GM18868 (cell line): ENCODE data around the gene PICK1.
"Not testable (repeated sequence)": the region's sequence is repeated elsewhere in the genome, so short reads cannot be mapped to it uniquely, and the experiment has no call there.

Source experiments
- ATAC-seq: cut with Tn5 transposase; IDR thresholded peaks from one replicate; pipeline ENCODE4 v1.9.1; 2021; ENCODE audit warnings: mild to moderate bottlenecking, moderate library complexity; ENCODE audit not compliant: unreplicated experiment

Gene PICK1

DNA sequence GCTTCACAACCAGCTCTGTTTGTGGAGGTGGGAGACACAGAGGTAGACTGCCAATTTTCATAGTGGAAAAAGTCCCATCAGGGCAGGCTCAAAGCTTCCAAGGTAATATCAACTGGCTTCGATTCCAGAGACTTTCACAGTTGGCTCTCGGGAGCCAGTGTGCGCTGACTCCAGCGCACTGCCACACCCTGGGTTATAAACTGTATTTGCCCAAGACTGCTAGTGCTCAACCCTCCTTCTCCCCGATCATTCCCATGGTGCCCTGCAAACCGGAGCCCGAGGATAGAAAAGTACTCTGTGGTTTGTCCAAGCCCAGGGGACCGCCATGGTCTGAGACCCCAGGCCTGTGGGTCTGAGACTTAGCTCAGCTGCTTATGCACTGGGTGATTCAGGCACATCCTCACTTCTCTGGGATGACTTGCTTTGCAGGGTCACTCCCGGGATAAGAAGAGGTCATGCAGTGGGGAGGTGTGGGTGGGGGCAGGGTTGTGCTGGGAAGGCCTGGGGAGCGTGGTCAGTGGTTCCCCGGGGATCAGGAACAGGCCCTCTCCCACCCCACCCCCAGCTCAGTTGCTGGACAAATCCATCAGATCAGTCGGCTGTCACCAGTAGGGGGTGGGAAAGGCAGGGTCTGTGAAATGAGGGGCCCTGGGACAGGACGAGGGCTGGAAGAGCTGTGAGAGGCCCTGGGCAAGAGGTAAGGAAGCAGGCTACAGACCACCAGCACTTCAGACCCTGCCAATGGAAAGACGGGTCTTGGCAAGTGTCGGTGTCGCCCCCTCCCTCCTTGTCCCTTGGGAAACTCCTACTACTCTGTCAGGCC lies 26.7 kb upstream of the PICK1 start:
- ATAC-seq: no peak

DNA sequence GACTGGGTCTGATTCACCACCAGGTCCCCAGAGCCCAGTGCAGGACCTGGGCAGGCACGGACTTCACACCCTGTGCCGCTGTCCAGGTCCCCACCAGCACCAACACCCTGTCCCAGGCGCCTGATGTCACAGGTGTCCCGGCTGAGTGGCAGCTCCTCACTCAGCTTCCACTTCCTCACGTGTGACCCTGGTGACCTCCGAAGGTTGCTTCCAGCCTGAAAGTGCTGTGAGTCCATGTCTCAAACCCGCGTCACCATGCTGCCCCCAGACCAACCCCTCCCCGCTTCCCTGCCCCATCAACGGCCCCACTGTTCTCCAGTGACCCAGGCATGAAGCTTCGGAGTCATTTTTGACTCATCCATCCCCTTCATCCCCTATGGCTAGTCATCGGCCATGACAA lies 25.7 kb upstream of the PICK1 start:
- no peak for ATAC-seq

GRCh38 chr22:38032681-38033521 lies 24.3 kb upstream of the PICK1 start:
- ATAC-seq: no peak

- ATAC-seq: no peak
These were observed 23.5 kb upstream of the PICK1 start for GRCh38 chr22:38033522-38034277.

DNA sequence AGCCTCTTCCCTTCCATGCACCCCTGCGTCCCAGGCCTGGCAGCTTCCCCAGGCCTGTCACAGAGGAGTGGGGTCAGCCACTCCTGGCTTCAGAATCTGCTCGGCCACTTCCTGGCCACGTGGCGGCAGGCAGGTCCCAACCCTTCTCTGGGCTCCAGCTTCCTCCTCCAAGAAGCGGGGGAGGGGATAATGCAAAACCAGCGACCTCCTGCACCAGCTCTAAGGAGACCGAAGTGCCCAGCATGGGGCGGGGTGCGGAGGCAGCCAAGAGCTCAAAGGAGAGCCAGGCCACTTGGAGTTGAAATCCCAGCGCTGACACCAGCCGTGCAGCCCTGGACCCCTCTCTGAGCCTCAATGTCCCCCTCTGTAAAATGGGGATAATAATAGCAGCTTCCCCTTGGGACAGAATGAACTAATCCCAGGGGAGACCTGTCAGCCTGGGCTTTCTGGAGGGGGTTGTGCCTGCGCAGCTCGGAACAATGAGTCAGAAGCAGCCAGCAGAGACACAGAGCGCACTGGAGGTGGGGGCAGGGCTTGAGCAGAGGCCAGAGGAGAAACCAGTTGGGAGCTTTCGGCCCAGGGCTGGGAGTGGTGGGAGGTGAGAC lies 22.8 kb upstream of the PICK1 start:
- ATAC-seq: no peak

GRCh38 chr22:38034884-38035529 lies 22.2 kb upstream of the PICK1 start:
- ATAC-seq: no peak

GRCh38 chr22:38035530-38035885 lies 21.7 kb upstream of the PICK1 start:
- no peak for ATAC-seq

GRCh38 chr22:38036392-38037062 lies 20.7 kb upstream of the PICK1 start:
- ATAC-seq: no peak

- not testable (repeated sequence) for ATAC-seq
These were observed 19.6 kb upstream of the PICK1 start for GRCh38 chr22:38037367-38038150.

DNA sequence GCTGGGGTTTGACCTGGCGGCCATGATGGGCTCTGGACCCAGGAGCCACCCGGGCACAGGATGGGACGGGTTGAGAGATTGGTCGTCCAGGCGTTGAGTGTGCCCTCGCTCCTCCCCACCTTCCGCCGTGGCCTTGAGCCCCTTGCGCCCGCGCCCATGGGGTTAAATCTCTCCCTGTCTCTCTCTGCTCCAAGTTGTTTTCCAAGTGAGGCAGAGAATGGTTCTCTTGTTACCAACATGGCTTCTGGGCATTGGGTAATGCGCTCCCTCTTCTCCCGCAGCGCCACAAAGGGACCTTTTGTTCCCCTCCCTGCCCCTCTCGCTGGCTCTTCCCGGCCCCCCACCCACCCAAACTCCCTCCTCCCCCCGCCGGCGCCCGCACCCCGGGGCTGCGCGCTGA lies 18.8 kb upstream of the PICK1 start:
- ATAC-seq: no peak

DNA sequence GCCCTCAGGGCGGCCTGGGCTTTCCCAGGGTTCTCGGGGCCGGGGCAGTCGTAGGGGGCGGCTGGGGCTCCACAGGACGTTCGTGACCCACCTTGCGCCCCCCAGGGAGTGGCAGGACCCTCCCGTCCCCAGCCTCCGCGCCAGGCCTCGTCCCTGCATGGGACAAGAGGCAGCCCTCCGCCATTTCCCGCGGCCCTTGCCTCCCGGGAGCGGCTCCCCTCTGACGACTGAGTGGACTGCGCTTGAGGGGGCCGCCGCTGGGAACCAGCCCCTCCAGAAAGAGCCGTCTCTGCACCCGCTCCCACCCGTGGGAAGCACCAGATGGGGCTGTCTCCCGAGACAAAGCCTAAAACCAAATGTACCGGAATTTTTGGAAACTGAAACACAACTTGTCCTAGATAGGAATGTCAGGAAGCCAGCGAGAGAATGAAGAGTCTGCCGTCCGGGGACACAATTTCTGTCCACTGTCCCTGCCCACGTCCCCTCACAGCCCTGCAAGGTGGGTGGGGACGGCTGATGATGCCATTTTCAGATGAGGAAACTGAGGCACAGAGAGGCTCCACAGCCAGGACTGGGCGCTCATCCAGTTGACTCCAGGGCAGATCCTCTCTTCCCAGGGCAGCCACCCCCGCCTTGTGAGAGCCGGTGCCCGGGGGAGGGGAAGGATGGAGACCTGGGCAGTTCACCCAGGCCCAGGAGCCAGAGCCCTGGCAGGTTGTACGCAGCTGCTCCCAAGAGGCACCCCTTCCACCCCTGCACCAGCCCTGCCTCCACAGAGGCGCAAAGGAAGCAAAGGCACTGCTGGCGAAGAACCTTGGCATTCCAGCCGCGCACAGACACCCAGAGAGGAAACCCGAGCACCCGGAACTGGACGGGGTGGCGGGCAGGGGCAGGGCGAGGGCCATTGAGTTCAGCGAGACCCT lies 18.1 kb upstream of the PICK1 start:
- no peak for ATAC-seq

GRCh38 chr22:38040953-38041759 lies 16.0 kb upstream of the PICK1 start:
- no peak for ATAC-seq

DNA sequence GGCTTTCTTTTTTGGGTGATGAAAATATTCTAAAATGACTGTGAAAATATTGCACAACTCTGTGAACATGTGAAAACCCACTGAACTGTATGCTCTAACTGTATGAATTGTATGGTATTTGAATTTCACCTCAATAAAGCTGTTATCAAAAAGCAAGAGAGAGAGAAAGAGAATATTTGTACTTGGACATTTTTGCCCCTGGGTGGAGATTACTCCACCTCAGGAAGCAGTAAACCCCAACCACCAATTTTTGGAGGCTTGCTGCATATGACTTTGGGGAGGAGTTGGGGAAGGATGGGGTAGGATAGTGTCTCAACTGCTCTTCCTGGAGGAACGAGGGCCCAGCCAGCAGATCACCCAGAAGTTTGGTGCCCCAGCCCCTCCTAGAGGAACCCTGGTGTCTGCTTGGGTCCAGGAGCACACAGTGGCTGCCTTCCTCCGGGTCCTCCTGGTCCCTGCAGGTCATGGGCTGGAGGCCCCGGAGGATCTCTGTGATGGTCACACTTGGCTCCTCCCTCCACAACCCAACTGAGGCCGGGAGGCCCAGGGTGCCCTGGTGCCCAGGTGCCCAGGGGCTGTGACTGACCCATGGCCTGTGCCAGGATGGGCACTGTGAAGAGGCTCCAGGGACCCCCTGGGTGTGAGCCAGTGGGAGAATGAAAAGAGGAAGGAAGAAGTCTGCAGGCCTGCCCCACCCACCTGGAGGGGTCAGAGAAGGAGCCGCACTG lies 15.3 kb upstream of the PICK1 start:
- no peak for ATAC-seq

GRCh38 chr22:38042488-38042790 lies 14.8 kb upstream of the PICK1 start:
- ATAC-seq: no peak

- no peak for ATAC-seq
These were observed 13.8 kb upstream of the PICK1 start for GRCh38 chr22:38043151-38044039.
